Measurements from ENCODE around the gene LDLRAD2. TPM values are rescaled to one million over a fixed set of nuclear protein-coding genes. Genes with fewer than 3 reads are reported as not detected.

LDLRAD2 gene
- total and polyA plus RNA-seq, 2 of the 8 experiments (the other 6 are each of a cell fraction or from before 2014, with no cell fraction given), result 0.48 to 0.74 TPM

DNA sequence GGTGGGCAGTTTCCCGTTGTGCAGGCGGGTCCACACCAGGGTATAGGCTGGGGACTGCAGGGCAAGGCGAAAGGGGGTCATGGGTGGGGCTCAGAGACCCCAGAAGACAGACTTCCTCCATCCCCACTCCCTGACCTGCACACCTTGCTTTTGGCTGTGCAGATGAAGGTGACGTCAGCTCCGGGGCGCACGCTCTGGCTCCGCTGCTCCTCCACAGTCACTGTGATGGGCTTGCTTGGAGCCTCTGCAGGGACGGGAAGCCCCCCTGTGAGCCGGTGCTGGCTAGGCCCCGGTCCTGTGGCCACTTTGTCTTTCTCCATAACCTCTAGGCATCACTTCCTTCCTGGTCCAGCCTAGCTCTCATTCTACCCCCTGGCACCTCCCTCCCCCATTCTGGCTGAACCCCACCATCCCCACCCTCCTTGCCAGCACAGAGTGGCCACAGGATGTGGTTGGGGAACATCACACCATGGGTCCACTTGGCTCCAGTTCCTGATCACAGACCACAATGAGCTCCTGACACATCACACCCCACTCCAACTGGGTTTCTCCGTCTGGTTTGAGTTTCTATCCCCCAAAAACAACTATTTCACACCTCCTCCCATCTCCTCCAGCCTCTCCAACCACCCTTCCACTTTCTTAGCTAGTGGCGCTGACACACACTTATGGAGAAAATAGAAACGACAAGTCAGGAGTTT is 45.2 kb downstream of the LDLRAD2 start:
- H3K79me2 ChIP-seq (ENCODE audit: control insufficient read depth in 1 of 2, insufficient read depth in 2 of 2, low read length in 2 of 2), result no peaks in the 10 kb centered on the region
- H2AK5ac ChIP-seq (ENCODE audit: low read depth, low read length), result no peak overlapping the region
- no peak overlapping the region for H4K8ac ChIP-seq (ENCODE audit: extremely low read depth, insufficient read depth, low read length)
- TF ChIP-seq RBBP5 (IDR thresholded peaks at IDR 0.05; ENCODE audit: borderline replicate concordance, low read depth, low read length), result no peak
- no peak for TF ChIP-seq CHD1 (IDR thresholded peaks at IDR 0.05; ENCODE audit: low read depth, low read length)

More for the DNA sequence above, 45.2 kb downstream of the LDLRAD2 start:
- Histone ChIP-seq H4K5ac (ENCODE audit: insufficient read length, low read depth, low read length) (no peak overlapping the region), H2AFZ (ENCODE audit: low read length) (no peak overlapping the region), H3K9me3 (ENCODE audit: insufficient read depth in 2 of 2, low read depth in 1 of 2, low read length in 1 of 2) (no peaks in the 10 kb centered on the region), H3K56ac (replicated peaks; ENCODE audit: insufficient read length, low read depth, low read length) (no peak overlapping the region), H3K4me2 (ENCODE audit: insufficient read depth in 1 of 2, low read depth in 2 of 2, low read length in 2 of 2) (no peak overlapping the region), H4K91ac (replicated peaks; ENCODE audit: insufficient read length, low read length) (no peak overlapping the region), H3K18ac (ENCODE audit: extremely low read depth, low read length) (no peak overlapping the region), H2BK12ac (ENCODE audit: low read depth, low read length) (no peak overlapping the region), H3K27me3 (replicated peaks in 1 of 4; ENCODE audit: control insufficient read depth in 3 of 4, extremely low read depth in 1 of 4, insufficient read depth in 3 of 4, low read length in 3 of 4) (no peaks in the 10 kb centered on the region), H3K36me3 (ENCODE audit: control insufficient read depth in 2 of 4, insufficient read depth in 4 of 4, low read length in 3 of 4) (peaks cover 22 to 68% (median 45%) of the 10 kb centered on the region in 4 experiments), H3K79me1 (ENCODE audit: low read depth, low read length) (no peaks in the 10 kb centered on the region), H2BK5ac (ENCODE audit: low read depth, low read length) (no peak overlapping the region), H2BK20ac (ENCODE audit: low read length) (no peak overlapping the region), H3K9ac (replicated peaks in 1 of 4; ENCODE audit: extremely low read depth in 1 of 4, low read depth in 3 of 4, low read length in 3 of 4) (no peak overlapping the region), H2BK15ac (ENCODE audit: low read length) (no peak overlapping the region), H3K4me3 (ENCODE audit: extremely low read depth in 1 of 4, insufficient read depth in 2 of 4, low read depth in 3 of 4, low read length in 4 of 4) (no peak overlapping the region), H3K4me1 (replicated peaks in 1 of 4; ENCODE audit: control insufficient read depth in 3 of 4, insufficient read depth in 4 of 4, low read length in 3 of 4) (no peaks in the 10 kb centered on the region), H3K27ac (ENCODE audit: low read depth, low read length) (no peak overlapping the region), H3K23me2 (ENCODE audit: low read depth, low read length) (no peaks in the 10 kb centered on the region), H3K23ac (ENCODE audit: insufficient read length) (no peak overlapping the region), H2BK120ac (replicated peaks; ENCODE audit: low read depth, low read length) (no peak overlapping the region), H3K4ac (replicated peaks; ENCODE audit: insufficient read length, low read depth, low read length) (no peak overlapping the region), H4K20me1 (replicated peaks in 1 of 2; ENCODE audit: control insufficient read depth in 1 of 2, insufficient read depth in 2 of 2, low read length in 2 of 2) (peaks cover 0 to 4% of the 10 kb centered on the region in 2 experiments), H3K14ac (ENCODE audit: insufficient read length) (no peak overlapping the region)
- no peak for DNase-seq (ENCODE audit: low read depth in 1 of 2, low spot score in 2 of 2)
- 95% methylated on average over 13 of the region's 14 CpGs; no CpG with 5 or more reads in 1 of the 2 experiments for WGBS, 2 experiments (ENCODE audit: extremely low coverage in 1 of 2, insufficient coverage in 1 of 2, insufficient read length in 1 of 2, insufficient replicate concordance in 2 of 2, low coverage in 1 of 2, low lambda C conversion rate in 2 of 2, missing lambda C conversion rate in 1 of 2)
- POLR2A ChIA-PET (ENCODE audit: partially characterized antibody), result interaction anchor here (1.0 kb wide), 1 partner anchor 12 kb away, joined by 3 read pairs; no protein-coding TSS in a partner anchor
- CTCF ChIA-PET (ENCODE audit: partially characterized antibody), result interaction anchor here (0.6 to 1.3 kb wide), 3 partner anchors 16 to 228 kb away, joined by 3 to 4 read pairs (median 4); no protein-coding TSS in a partner anchor
- FAIRE-seq, result no peak

All from H1 (cell line).